ENCODE data around the gene CERCAM.

CERCAM gene

DNA sequence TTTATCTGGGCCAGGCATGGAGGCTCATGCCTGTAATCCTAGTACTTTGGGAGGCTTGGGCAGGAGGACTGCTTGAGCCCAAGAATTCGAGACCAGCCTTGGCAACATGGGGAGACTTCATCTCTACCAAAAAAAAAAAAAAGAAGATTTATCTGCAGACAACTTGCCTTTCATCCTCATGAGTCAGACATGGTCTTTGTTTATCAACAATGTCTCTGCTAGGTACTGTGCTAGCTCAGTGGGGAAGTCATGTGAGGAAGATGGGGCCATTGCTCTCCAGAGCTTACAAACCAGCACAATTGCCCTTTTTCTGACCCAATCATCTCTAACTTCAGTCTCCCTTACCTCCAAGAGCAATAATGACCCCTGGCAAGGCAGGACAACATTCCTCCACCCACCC lies 47.9 kb upstream of the CERCAM start:
- H3K27ac ChIP-seq (ENCODE audit: extremely low read depth, low read depth, low read length), result no peak overlapping the region
- no peak for TF ChIP-seq KLF10 (tag by site-specific recombination; IDR thresholded peaks at IDR 0.05)
- no peak for TF ChIP-seq ZNF133 (tag by site-specific recombination; IDR thresholded peaks at IDR 0.05)
- TF ChIP-seq, protein P1, sequence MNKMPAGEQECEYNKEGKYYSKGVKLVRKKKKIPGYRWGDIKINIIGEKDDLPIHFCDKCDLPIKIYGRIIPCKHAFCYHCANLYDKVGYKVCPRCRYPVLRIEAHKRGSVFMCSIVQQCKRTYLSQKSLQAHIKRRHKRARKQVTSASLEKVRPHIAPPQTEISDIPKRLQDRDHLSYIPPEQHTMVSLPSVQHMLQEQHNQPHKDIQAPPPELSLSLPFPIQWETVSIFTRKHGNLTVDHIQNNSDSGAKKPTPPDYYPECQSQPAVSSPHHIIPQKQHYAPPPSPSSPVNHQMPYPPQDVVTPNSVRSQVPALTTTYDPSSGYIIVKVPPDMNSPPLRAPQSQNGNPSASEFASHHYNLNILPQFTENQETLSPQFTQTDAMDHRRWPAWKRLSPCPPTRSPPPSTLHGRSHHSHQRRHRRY (tag by site-specific recombination; IDR thresholded peaks at IDR 0.05), result no peak
- TF ChIP-seq, protein P2, sequence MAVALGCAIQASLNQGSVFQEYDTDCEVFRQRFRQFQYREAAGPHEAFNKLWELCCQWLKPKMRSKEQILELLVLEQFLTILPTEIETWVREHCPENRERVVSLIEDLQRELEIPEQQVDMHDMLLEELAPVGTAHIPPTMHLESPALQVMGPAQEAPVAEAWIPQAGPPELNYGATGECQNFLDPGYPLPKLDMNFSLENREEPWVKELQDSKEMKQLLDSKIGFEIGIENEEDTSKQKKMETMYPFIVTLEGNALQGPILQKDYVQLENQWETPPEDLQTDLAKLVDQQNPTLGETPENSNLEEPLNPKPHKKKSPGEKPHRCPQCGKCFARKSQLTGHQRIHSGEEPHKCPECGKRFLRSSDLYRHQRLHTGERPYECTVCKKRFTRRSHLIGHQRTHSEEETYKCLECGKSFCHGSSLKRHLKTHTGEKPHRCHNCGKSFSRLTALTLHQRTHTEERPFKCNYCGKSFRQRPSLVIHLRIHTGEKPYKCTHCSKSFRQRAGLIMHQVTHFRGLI (tag by site-specific recombination; IDR thresholded peaks at IDR 0.05), result no peak
- TF ChIP-seq GFI1B (tag by site-specific recombination; IDR thresholded peaks at IDR 0.05), result no peak
- no peak for TF ChIP-seq ZNF560 (tag by site-specific recombination; IDR thresholded peaks at IDR 0.05; ENCODE audit: borderline replicate concordance)
- TF ChIP-seq ZNF202 (tag by site-specific recombination; IDR thresholded peaks at IDR 0.05; ENCODE audit: borderline replicate concordance), result no peak
- TF ChIP-seq ZSCAN16 (tag by site-specific recombination; IDR thresholded peaks at IDR 0.05), result no peak
- TF ChIP-seq ZNF558 (tag by site-specific recombination; IDR thresholded peaks at IDR 0.05), result no peak
- no peaks in the 10 kb centered on the region for H3K9me3 ChIP-seq (ENCODE audit: control insufficient read depth, insufficient read depth, low read depth, low read length)
- CTCF ChIA-PET, result interaction anchor here (0.9 kb wide), 1 partner anchor 39 kb away, joined by 3 read pairs; no protein-coding TSS in a partner anchor
- H3K36me3 ChIP-seq (ENCODE audit: control insufficient read depth in 2 of 2, insufficient read depth in 1 of 2, low read length in 2 of 2), result peaks cover 0 to 14% of the 10 kb centered on the region in 2 experiments; a peak in 1 of 3 replicates
- no peak overlapping the region; the same call in 1 of the 2 replicates for H3K4me3 ChIP-seq (ENCODE audit: low read depth, low read length)
- 0 out of 2 replicates have a peak, but pooled peaks cover 3% of the 10 kb centered on the region for H3K4me1 ChIP-seq (ENCODE audit: control insufficient read depth, insufficient read depth, low read length)
- POLR2A ChIA-PET, result interaction anchor here (3.6 kb wide), 1 partner anchor 47 kb away, joined by 33 read pairs; the partner anchor contains the start of gene CERCAM

DNA sequence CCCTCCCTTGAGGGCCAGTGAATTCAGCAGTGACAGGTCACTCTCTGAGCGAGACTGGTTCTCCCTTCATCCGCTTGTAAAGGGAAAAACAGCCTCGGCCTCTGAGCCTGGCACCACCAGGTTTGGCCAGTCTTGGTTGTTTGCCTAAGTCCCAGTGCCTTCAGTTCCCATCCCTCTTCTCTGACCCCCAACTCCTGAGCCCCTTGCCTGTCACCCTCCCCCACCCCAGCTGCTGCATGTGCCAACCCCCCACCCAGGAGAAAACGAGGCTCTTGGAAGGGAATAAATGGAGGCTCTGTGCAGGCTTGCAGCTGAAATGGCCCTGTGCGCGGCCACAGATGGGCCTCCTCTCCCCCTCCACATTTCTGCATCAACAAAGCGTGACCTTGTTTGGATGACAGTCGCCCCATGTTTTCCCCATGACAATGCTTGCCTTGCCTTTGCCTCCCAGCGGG lies 46.4 kb upstream of the CERCAM start:
- Histone ChIP-seq H3K9me3 (ENCODE audit: control insufficient read depth, insufficient read depth, low read depth, low read length) (no peaks in the 10 kb centered on the region), H3K36me3 (ENCODE audit: control insufficient read depth in 2 of 2, insufficient read depth in 1 of 2, low read length in 2 of 2) (peaks cover 0 to 25% of the 10 kb centered on the region in 2 experiments; a peak in 2 of 3 replicates), H3K4me1 (ENCODE audit: control insufficient read depth, insufficient read depth, low read length) (0 out of 2 replicates have a peak, but pooled peaks cover 3% of the 10 kb centered on the region), H3K4me3 (ENCODE audit: low read depth, low read length) (no peak overlapping the region), H3K27ac (ENCODE audit: extremely low read depth, low read depth, low read length) (no peak overlapping the region)
- ChIA-PET CTCF (no interaction called here), POLR2A (no interaction called here)
- TF ChIP-seq ZNF707 (tag by site-specific recombination; IDR thresholded peaks at IDR 0.05) (no peak), ZNF404 (tag by site-specific recombination; IDR thresholded peaks at IDR 0.05) (no peak), ZNF792 (tag by site-specific recombination; IDR thresholded peaks at IDR 0.05) (no peak), ZNF214 (tag by site-specific recombination; IDR thresholded peaks at IDR 0.05; ENCODE audit: borderline replicate concordance) (no peak), ZFP37 (tag by site-specific recombination; IDR thresholded peaks at IDR 0.05) (no peak), ZNF747 (tag by site-specific recombination; IDR thresholded peaks at IDR 0.05) (no peak), ZSCAN30 (tag by site-specific recombination; IDR thresholded peaks at IDR 0.05) (no peak), ZNF549 (tag by site-specific recombination; IDR thresholded peaks at IDR 0.05) (no peak), ZNF670 (tag by site-specific recombination; IDR thresholded peaks at IDR 0.05; ENCODE audit: low read depth) (no peak), ZSCAN16 (tag by site-specific recombination; IDR thresholded peaks at IDR 0.05) (no peak), ZNF529 (tag by site-specific recombination; IDR thresholded peaks at IDR 0.05; ENCODE audit: insufficient replicate concordance) (no peak), KLF7 (tag by site-specific recombination; IDR thresholded peaks at IDR 0.05; ENCODE audit: borderline replicate concordance) (no peak), IKZF3 (tag by site-specific recombination; IDR thresholded peaks at IDR 0.05) (no peak), ZNF155 (tag by site-specific recombination; IDR thresholded peaks at IDR 0.05) (no peak), ZNF768 (tag by site-specific recombination; IDR thresholded peaks at IDR 0.05) (no peak), ZNF571 (tag by site-specific recombination; IDR thresholded peaks at IDR 0.05) (no peak)
- TF ChIP-seq, protein P3, sequence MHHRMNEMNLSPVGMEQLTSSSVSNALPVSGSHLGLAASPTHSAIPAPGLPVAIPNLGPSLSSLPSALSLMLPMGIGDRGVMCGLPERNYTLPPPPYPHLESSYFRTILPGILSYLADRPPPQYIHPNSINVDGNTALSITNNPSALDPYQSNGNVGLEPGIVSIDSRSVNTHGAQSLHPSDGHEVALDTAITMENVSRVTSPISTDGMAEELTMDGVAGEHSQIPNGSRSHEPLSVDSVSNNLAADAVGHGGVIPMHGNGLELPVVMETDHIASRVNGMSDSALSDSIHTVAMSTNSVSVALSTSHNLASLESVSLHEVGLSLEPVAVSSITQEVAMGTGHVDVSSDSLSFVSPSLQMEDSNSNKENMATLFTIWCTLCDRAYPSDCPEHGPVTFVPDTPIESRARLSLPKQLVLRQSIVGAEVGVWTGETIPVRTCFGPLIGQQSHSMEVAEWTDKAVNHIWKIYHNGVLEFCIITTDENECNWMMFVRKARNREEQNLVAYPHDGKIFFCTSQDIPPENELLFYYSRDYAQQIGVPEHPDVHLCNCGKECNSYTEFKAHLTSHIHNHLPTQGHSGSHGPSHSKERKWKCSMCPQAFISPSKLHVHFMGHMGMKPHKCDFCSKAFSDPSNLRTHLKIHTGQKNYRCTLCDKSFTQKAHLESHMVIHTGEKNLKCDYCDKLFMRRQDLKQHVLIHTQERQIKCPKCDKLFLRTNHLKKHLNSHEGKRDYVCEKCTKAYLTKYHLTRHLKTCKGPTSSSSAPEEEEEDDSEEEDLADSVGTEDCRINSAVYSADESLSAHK (tag by site-specific recombination; IDR thresholded peaks at IDR 0.05), result no peak

Data from HEK293 (cell line).